Measurements from ENCODE around the gene QRFP. TPM values are rescaled to one million over a fixed set of nuclear protein-coding genes. Genes with fewer than 3 reads are reported as not detected.

Gene QRFP
- total RNA-seq, 6 experiments from 2014 or later: 3.3 TPM; not detected in 5

GRCh38 chr9:130880599-130881220, 15.9 kb downstream of the QRFP start:
- ATAC-seq: peak in 1 of 4 donors; percentile 12
- H3K4me3 ChIP-seq: no peak overlapping the region
- no CpG with 5 or more reads among the region's 16 CpGs for WGBS (ENCODE audit: insufficient coverage, low coverage, low lambda C conversion rate, missing lambda C conversion rate)

DNA sequence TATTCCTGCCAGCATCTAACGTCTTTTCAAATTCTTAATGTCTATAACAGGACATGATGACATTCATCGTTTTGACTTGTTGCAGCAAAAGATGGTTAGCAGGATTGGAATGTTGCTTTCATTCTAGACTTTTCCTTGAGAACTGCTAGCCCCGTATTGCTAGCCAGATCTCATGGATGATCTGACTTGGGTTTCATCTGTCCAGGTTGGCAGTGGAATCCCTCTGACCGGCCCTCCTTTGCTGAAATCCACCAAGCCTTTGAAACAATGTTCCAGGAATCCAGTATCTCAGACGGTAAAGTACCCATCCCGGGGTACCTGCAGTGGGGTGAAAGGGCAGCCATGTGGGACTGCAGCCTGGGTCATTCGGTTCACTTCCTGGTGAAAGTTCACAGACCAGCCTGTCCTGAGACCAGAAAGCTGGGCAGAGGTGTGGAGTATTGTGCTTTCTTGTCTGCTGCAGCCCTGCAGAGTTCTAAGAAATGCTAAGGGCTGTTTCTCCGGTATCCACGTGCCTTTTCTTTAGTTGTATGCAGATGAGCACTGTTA, 16.7 kb downstream of the QRFP start:
- no peak for ATAC-seq
- intact Hi-C loops (cut with DNase I): no loop called here
- TF ChIP-seq POLR2A (IDR thresholded peaks at IDR 0.05): no peak
- TF ChIP-seq, protein P1, sequence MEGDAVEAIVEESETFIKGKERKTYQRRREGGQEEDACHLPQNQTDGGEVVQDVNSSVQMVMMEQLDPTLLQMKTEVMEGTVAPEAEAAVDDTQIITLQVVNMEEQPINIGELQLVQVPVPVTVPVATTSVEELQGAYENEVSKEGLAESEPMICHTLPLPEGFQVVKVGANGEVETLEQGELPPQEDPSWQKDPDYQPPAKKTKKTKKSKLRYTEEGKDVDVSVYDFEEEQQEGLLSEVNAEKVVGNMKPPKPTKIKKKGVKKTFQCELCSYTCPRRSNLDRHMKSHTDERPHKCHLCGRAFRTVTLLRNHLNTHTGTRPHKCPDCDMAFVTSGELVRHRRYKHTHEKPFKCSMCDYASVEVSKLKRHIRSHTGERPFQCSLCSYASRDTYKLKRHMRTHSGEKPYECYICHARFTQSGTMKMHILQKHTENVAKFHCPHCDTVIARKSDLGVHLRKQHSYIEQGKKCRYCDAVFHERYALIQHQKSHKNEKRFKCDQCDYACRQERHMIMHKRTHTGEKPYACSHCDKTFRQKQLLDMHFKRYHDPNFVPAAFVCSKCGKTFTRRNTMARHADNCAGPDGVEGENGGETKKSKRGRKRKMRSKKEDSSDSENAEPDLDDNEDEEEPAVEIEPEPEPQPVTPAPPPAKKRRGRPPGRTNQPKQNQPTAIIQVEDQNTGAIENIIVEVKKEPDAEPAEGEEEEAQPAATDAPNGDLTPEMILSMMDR (IDR thresholded peaks at IDR 0.05): no peak
- Histone ChIP-seq H3K27me3 (no peaks in the 10 kb centered on the region), H3K4me3 (no peak overlapping the region), H3K9me3 (no peaks in the 10 kb centered on the region), H3K4me1 (no peaks in the 10 kb centered on the region), H3K27ac (no peak overlapping the region), H3K36me3 (peaks cover 0 to 64% (median 30%) of the 10 kb centered on the region in 4 donors)
- WGBS (ENCODE audit: insufficient coverage, low coverage, low lambda C conversion rate, missing lambda C conversion rate): 92% methylated on average over 5 of the region's 9 CpGs
- peak in 1 of 3 donors; percentile 5 for DNase-seq

More at GRCh38 chr9:130880599-130881220, 15.9 kb downstream of the QRFP start:
- no peak overlapping the region for H3K27ac ChIP-seq
- DNase-seq: peak in 1 of 3 donors; percentile 24
- intact Hi-C loops (cut with DNase I): no loop called here
- H3K27me3 ChIP-seq: no peaks in the 10 kb centered on the region
- peaks cover 0 to 65% (median 32%) of the 10 kb centered on the region in 4 donors for H3K36me3 ChIP-seq
- TF ChIP-seq POLR2A (IDR thresholded peaks at IDR 0.05): no peak
- TF ChIP-seq, protein P1 (IDR thresholded peaks at IDR 0.05): no peak
- H3K4me1 ChIP-seq: no peaks in the 10 kb centered on the region
- no peaks in the 10 kb centered on the region for H3K9me3 ChIP-seq

- intact Hi-C loops (cut with DNase I): no loop called here
- no peaks in the 10 kb centered on the region for H3K9me3 ChIP-seq
- peak in 1 of 3 donors; percentile 7 for DNase-seq
- H3K4me1 ChIP-seq: peaks cover 0 to 8% (median 3%) of the 10 kb centered on the region in 4 donors
- no peak for ATAC-seq
- no peak overlapping the region for H3K27ac ChIP-seq
- H3K27me3 ChIP-seq: no peaks in the 10 kb centered on the region
- TF ChIP-seq POLR2A (IDR thresholded peaks at IDR 0.05): no peak
- TF ChIP-seq, protein P1 (IDR thresholded peaks at IDR 0.05): no peak
- 83% methylated on average over 6 of the region's 6 CpGs for WGBS (ENCODE audit: insufficient coverage, low coverage, low lambda C conversion rate, missing lambda C conversion rate)
- no peak overlapping the region for H3K4me3 ChIP-seq
- H3K36me3 ChIP-seq: peaks cover 0 to 61% (median 22%) of the 10 kb centered on the region in 4 donors
Observed at GRCh38 chr9:130878295-130878694, 18.3 kb downstream of the QRFP start.

DNA sequence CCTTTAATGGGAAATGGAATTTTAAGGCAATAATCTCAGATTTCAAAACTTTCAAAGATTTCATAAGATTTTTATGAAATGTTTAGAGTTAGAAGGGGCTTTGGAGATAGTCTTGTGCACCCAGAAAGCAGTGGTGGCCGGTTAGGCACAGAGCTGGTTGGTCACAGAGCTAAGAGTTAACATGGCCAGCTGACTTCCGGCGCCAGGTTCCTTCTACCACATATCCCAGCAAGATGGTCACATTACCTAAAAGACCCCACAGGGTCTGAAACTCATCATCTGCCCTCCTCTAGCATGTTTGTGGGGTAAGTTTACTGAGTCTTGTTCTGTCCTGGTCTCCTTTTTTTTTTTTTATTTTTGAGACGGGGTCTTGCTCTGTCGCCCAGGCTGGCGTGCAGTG, 19.3 kb downstream of the QRFP start:
- Histone ChIP-seq H3K27me3 (no peaks in the 10 kb centered on the region), H3K9me3 (no peaks in the 10 kb centered on the region), H3K4me3 (no peak overlapping the region), H3K36me3 (peaks cover 0 to 59% (median 22%) of the 10 kb centered on the region in 4 donors), H3K27ac (no peak overlapping the region), H3K4me1 (peaks cover 0 to 18% (median 4%) of the 10 kb centered on the region in 4 donors)
- WGBS (ENCODE audit: insufficient coverage, low coverage, low lambda C conversion rate, missing lambda C conversion rate): 100% methylated on average over 3 of the region's 6 CpGs
- DNase-seq (peak in 1 of 3 donors; percentile 26), ATAC-seq (no peak)
- TF ChIP-seq, protein P1 (IDR thresholded peaks at IDR 0.05): no peak
- TF ChIP-seq POLR2A (IDR thresholded peaks at IDR 0.05): no peak
- intact Hi-C loops (cut with DNase I): no loop called here

All from right lobe of liver (tissue), 6 donors.